Nephron progenitor cell (in vitro differentiated cells): Measurements from ENCODE around the gene TTC3.

Experiments
- DNase-seq: peaks from one replicate; pipeline ENCODE4 v3.0.0; 2021
- H3K27ac Mint-ChIP-seq: 2 replicates; pipeline ENCODE4 v1.8.0; 2021; ENCODE audit warnings: mild to moderate bottlenecking, moderate library complexity, mixed read lengths
- H3K27me3 Mint-ChIP-seq: 2 replicates; pipeline ENCODE4 v1.8.0; 2021; ENCODE audit warnings: mild to moderate bottlenecking, low read depth, mixed read lengths; ENCODE audit not compliant: poor library complexity
- H3K36me3 Mint-ChIP-seq: 2 replicates; pipeline ENCODE4 v1.8.0; 2021; ENCODE audit warnings: low read depth, mixed read lengths
- H3K4me1 Mint-ChIP-seq: 2 replicates; pipeline ENCODE4 v1.8.0; 2021; ENCODE audit warnings: mixed read lengths
- H3K4me3 Mint-ChIP-seq: 2 replicates; pipeline ENCODE4 v1.8.0; 2021; ENCODE audit warnings: mild to moderate bottlenecking, moderate library complexity, mixed read lengths
- H3K9me3 Mint-ChIP-seq: 2 replicates; pipeline ENCODE4 v1.8.0; 2021; ENCODE audit warnings: mild to moderate bottlenecking, moderate library complexity, mixed read lengths
- TF ChIP-seq, protein P1 (sequence below): fragments of 200-600 bp; sonication (generic); IDR thresholded peaks from 2 replicates; pipeline ENCODE4 v1.5.0; 2021; ENCODE audit warnings: antibody characterized with exemption

TTC3 gene

GRCh38 chr21:37172646-37173045 is 99.6 kb downstream of the TTC3 start:
- H3K27me3 Mint-ChIP-seq, result no peaks in the 10 kb centered on the region
- H3K4me1 Mint-ChIP-seq, result no peaks in the 10 kb centered on the region
- H3K27ac Mint-ChIP-seq, result no peak overlapping the region
- H3K9me3 Mint-ChIP-seq, result no peaks in the 10 kb centered on the region
- TF ChIP-seq, protein P1, sequence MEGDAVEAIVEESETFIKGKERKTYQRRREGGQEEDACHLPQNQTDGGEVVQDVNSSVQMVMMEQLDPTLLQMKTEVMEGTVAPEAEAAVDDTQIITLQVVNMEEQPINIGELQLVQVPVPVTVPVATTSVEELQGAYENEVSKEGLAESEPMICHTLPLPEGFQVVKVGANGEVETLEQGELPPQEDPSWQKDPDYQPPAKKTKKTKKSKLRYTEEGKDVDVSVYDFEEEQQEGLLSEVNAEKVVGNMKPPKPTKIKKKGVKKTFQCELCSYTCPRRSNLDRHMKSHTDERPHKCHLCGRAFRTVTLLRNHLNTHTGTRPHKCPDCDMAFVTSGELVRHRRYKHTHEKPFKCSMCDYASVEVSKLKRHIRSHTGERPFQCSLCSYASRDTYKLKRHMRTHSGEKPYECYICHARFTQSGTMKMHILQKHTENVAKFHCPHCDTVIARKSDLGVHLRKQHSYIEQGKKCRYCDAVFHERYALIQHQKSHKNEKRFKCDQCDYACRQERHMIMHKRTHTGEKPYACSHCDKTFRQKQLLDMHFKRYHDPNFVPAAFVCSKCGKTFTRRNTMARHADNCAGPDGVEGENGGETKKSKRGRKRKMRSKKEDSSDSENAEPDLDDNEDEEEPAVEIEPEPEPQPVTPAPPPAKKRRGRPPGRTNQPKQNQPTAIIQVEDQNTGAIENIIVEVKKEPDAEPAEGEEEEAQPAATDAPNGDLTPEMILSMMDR, result no peak
- H3K36me3 Mint-ChIP-seq, result peaks cover 66% of the 10 kb centered on the region
- H3K4me3 Mint-ChIP-seq, result no peak overlapping the region
- DNase-seq, result no peak

DNA sequence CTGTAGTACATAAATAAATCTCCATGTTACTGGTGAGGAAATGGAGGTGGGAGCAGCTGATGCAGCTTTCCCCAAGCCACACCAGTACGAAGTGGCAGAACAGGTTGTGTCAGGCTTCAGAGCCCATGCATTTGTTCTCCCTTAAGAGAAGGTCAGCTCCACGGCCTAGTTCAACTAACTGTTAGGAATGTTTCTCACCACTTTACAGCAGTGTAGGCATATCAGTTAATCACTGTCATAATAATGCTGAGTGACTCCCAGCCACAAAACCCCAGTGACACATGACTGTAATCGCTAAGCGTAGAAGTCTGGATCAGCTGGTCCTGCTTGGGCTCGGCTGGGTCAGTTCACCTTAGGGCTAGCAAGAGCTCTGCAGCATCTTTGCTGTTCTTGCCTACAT is 103.7 kb downstream of the TTC3 start:
- TF ChIP-seq, protein P1, result no peak
- Mint-ChIP-seq H3K4me3 (no peak overlapping the region), H3K27me3 (no peaks in the 10 kb centered on the region), H3K4me1 (no peaks in the 10 kb centered on the region), H3K27ac (no peak overlapping the region), H3K9me3 (peaks cover 5% of the 10 kb centered on the region), H3K36me3 (peaks cover 79% of the 10 kb centered on the region)
- no peak for DNase-seq

DNA sequence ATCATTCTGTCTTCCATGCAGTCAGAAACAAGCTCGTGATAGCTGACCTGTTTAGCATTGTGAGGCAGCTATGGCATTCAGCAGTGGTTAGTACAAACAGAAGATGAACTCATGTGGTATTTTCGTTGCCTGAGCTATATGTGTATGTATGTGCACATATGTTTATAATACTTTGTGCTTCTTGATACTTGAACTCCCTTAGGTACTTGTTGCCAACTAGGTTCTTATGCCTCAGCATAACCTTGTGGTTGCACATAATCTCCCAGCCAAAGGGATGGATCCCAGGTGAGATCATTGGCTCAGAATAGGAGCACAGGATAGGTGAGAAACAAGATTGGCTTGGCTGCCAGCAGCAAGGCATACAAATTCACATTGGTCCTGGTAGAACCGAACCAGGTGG is 108.0 kb downstream of the TTC3 start:
- TF ChIP-seq, protein P1, result no peak
- no peaks in the 10 kb centered on the region for H3K27me3 Mint-ChIP-seq
- no peak for DNase-seq
- peaks cover 82% of the 10 kb centered on the region for H3K36me3 Mint-ChIP-seq
- no peaks in the 10 kb centered on the region for H3K4me1 Mint-ChIP-seq
- H3K27ac Mint-ChIP-seq, result no peak overlapping the region
- H3K9me3 Mint-ChIP-seq, result peaks cover 5% of the 10 kb centered on the region
- H3K4me3 Mint-ChIP-seq, result no peak overlapping the region

GRCh38 chr21:37182222-37182621 is 109.2 kb downstream of the TTC3 start:
- peaks cover 79% of the 10 kb centered on the region for H3K36me3 Mint-ChIP-seq
- H3K4me1 Mint-ChIP-seq, result no peaks in the 10 kb centered on the region
- no peak overlapping the region for H3K4me3 Mint-ChIP-seq

GRCh38 chr21:37183749-37184148 is 110.7 kb downstream of the TTC3 start:
- Mint-ChIP-seq H3K36me3 (peaks cover 75% of the 10 kb centered on the region), H3K9me3 (peaks cover 5% of the 10 kb centered on the region), H3K27ac (no peak overlapping the region), H3K4me3 (no peak overlapping the region), H3K4me1 (no peaks in the 10 kb centered on the region), H3K27me3 (no peaks in the 10 kb centered on the region)
- TF ChIP-seq, protein P1, result no peak
- DNase-seq, result no peak

More at GRCh38 chr21:37182222-37182621, 109.2 kb downstream of the TTC3 start:
- DNase-seq, result no peak
- Mint-ChIP-seq H3K27ac (no peak overlapping the region), H3K9me3 (peaks cover 5% of the 10 kb centered on the region), H3K27me3 (no peaks in the 10 kb centered on the region)
- TF ChIP-seq, protein P1, result no peak

- no peaks in the 10 kb centered on the region for H3K27me3 Mint-ChIP-seq
- TF ChIP-seq, protein P1, result no peak
- DNase-seq, result no peak
- no peak overlapping the region for H3K27ac Mint-ChIP-seq
- peaks cover 2% of the 10 kb centered on the region for H3K9me3 Mint-ChIP-seq
- H3K4me3 Mint-ChIP-seq, result no peak overlapping the region
- H3K4me1 Mint-ChIP-seq, result no peaks in the 10 kb centered on the region
- H3K36me3 Mint-ChIP-seq, result peaks cover 75% of the 10 kb centered on the region
Observed at GRCh38 chr21:37184784-37185593, 111.9 kb downstream of the TTC3 start.
